ENCODE data around the gene CSNK1A1L.

- TF ChIP-seq CTCF (IDR thresholded peaks at IDR 0.05; ENCODE audit: insufficient read depth, low read length, poor library complexity, severe bottlenecking) (no peak), EZH2phosphoT487 (conservative IDR thresholded peaks at IDR 0.05; ENCODE audit: low read length) (no peak)
Measured at GRCh38 chr13:37118016-37118415, 12.6 kb upstream of the CSNK1A1L start.
